Skin epidermis (tissue), 12 donors: ENCODE results near the gene SPACA6.
"Not testable (repeated sequence)": the region's sequence is repeated elsewhere in the genome, so short reads cannot be mapped to it uniquely, and the experiment has no call there.

Experiments
- H3K27ac ChIP-seq, 21 experiments: fragments of 200-600 bp; sonication (generic) in 11 of 21; one replicate each; pipeline ENCODE4 v1.5.0; 2020; ENCODE audit warnings: mild to moderate bottlenecking in 3 of 21, inconsistent platforms in 2 of 21, moderate library complexity in 2 of 21
- H3K4me3 ChIP-seq, 7 experiments: fragments of 200-600 bp; sonication (generic) in 2 of 7; one replicate each; pipeline ENCODE4 v1.5.0; 2020; ENCODE audit warnings: inconsistent platforms in 2 of 7, mild to moderate bottlenecking in 2 of 7, moderate library complexity in 1 of 7

The SPACA6 gene

GRCh38 chr19:51693260-51693659 is at the start of gene SPACA6:
TSS of gene SPACA6 (plus strand) at chr19:51693330. CDS start at chr19:51693527, 197 bp downstream.
- H3K4me3 ChIP-seq: no peak within 1 kb of the TSS
- H3K27ac ChIP-seq: peak within 1 kb of the TSS in 11 of 21 experiments; percentile 35 to 99 (median 95)

GRCh38 chr19:51644636-51645271 is 48.4 kb upstream of the SPACA6 start:
- H3K4me3 ChIP-seq: peak overlapping the region in 1 of 7 experiments; percentile 14
- H3K27ac ChIP-seq: peak overlapping the region in 1 of 21 experiments; percentile 32

- not testable (repeated sequence) for H3K4me3 ChIP-seq
Measured at GRCh38 chr19:51646730-51647129, 46.4 kb upstream of the SPACA6 start, which contains the start of gene SIGLEC14. TSS of gene SIGLEC14 (minus strand) at chr19:51646825. CDS start at chr19:51646759, 66 bp downstream.

GRCh38 chr19:51647318-51647717 is 45.8 kb upstream of the SPACA6 start:
- no peak overlapping the region for H3K4me3 ChIP-seq
- no peak overlapping the region for H3K27ac ChIP-seq

More at GRCh38 chr19:51646730-51647129, 46.4 kb upstream of the SPACA6 start, which contains the start of gene SIGLEC14:
- peak within 1 kb of the TSS in 1 of 21 experiments; percentile 32 for H3K27ac ChIP-seq

GRCh38 chr19:51651216-51651846 is 41.8 kb upstream of the SPACA6 start:
- Histone ChIP-seq H3K27ac (peak overlapping the region in 1 of 21 experiments; percentile 10), H3K4me3 (no peak overlapping the region)

GRCh38 chr19:51652266-51652665 is 40.9 kb upstream of the SPACA6 start:
- H3K27ac ChIP-seq: peak overlapping the region in 1 of 21 experiments; percentile 10

GRCh38 chr19:51653162-51653561 is 40.0 kb upstream of the SPACA6 start:
- no peak overlapping the region for H3K4me3 ChIP-seq
- no peak overlapping the region for H3K27ac ChIP-seq

More at GRCh38 chr19:51652266-51652665, 40.9 kb upstream of the SPACA6 start:
- no peak overlapping the region for H3K4me3 ChIP-seq

- H3K4me3 ChIP-seq: no peak overlapping the region
- H3K27ac ChIP-seq: no peak overlapping the region
Measured at GRCh38 chr19:51654783-51655182, 38.3 kb upstream of the SPACA6 start.

GRCh38 chr19:51660975-51661600 is 32.0 kb upstream of the SPACA6 start:
- Histone ChIP-seq H3K27ac (no peak overlapping the region), H3K4me3 (no peak overlapping the region)

GRCh38 chr19:51663650-51664049 is 29.5 kb upstream of the SPACA6 start:
- Histone ChIP-seq H3K27ac (no peak overlapping the region), H3K4me3 (no peak overlapping the region)

GRCh38 chr19:51664131-51664530 is 29.0 kb upstream of the SPACA6 start:
- H3K4me3 ChIP-seq: no peak overlapping the region
- no peak overlapping the region for H3K27ac ChIP-seq

- no peak overlapping the region for H3K27ac ChIP-seq
- no peak overlapping the region for H3K4me3 ChIP-seq
Measured at GRCh38 chr19:51664997-51665396, 28.1 kb upstream of the SPACA6 start.

GRCh38 chr19:51668216-51668615 is 24.9 kb upstream of the SPACA6 start:
- H3K27ac ChIP-seq: no peak overlapping the region
- H3K4me3 ChIP-seq: no peak overlapping the region

GRCh38 chr19:51675911-51676565 is 17.1 kb upstream of the SPACA6 start:
- not testable (repeated sequence) for H3K27ac ChIP-seq

GRCh38 chr19:51676566-51677083 is 16.5 kb upstream of the SPACA6 start:
- no peak overlapping the region for H3K27ac ChIP-seq

More at GRCh38 chr19:51675911-51676565, 17.1 kb upstream of the SPACA6 start:
- H3K4me3 ChIP-seq: not testable (repeated sequence)

GRCh38 chr19:51680474-51680873 is 12.7 kb upstream of the SPACA6 start:
- Histone ChIP-seq H3K4me3 (no peak overlapping the region), H3K27ac (no peak overlapping the region)

More at GRCh38 chr19:51676566-51677083, 16.5 kb upstream of the SPACA6 start:
- no peak overlapping the region for H3K4me3 ChIP-seq

GRCh38 chr19:51681286-51681941 is 11.7 kb upstream of the SPACA6 start:
- Histone ChIP-seq H3K4me3 (no peak overlapping the region), H3K27ac (no peak overlapping the region)

- no peak overlapping the region for H3K4me3 ChIP-seq
- H3K27ac ChIP-seq: no peak overlapping the region
Measured at GRCh38 chr19:51686171-51686570, 7.0 kb upstream of the SPACA6 start.
